ENCODE measurements around the gene ZC3H12D.

DNA sequence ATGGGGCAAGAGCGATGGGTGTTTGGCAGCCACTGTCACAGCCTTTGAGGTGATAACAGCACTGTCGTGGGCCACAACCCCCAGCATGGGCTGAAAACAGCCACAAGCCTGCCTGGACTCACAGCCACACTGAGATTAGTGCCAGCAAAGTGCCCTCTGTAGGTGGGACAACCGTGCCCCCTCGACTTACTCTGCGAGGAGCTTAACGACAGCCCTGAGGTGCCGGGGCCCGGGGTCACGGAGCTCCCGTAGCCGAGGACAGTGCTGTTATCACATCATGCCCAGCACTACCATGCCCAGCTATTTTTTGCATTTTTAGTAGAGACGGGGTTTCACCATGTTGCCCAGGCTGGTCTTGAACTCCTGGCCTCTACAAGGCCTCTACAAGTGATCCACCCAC lies 48.2 kb downstream of the ZC3H12D start:
- TF ChIP-seq, protein P1, sequence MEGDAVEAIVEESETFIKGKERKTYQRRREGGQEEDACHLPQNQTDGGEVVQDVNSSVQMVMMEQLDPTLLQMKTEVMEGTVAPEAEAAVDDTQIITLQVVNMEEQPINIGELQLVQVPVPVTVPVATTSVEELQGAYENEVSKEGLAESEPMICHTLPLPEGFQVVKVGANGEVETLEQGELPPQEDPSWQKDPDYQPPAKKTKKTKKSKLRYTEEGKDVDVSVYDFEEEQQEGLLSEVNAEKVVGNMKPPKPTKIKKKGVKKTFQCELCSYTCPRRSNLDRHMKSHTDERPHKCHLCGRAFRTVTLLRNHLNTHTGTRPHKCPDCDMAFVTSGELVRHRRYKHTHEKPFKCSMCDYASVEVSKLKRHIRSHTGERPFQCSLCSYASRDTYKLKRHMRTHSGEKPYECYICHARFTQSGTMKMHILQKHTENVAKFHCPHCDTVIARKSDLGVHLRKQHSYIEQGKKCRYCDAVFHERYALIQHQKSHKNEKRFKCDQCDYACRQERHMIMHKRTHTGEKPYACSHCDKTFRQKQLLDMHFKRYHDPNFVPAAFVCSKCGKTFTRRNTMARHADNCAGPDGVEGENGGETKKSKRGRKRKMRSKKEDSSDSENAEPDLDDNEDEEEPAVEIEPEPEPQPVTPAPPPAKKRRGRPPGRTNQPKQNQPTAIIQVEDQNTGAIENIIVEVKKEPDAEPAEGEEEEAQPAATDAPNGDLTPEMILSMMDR (IDR thresholded peaks at IDR 0.05), result no peak
- TF ChIP-seq EZH2 (IDR thresholded peaks at IDR 0.05; ENCODE audit: borderline replicate concordance, insufficient read depth, low read depth, low read length, poor library complexity, severe bottlenecking), result no peak

All from B cell (primary cell).